Stimulated activated CD4-positive, alpha-beta T cell treated with anti-CD3 and anti-CD28 coated beads, Interleukin-12 subunit alpha, Interleukin-12 subunit beta, amount 100 ng/mL, for 48 hours (primary cell): ENCODE measurements around the gene CRELD2.

Source experiments
- DNase-seq, 3 donors: peaks; one replicate each; pipeline ENCODE4 v3.0.0-alpha.2; 2020; ENCODE audit warnings: low read depth in 2 of 3, low spot score in 1 of 3

CRELD2 gene

GRCh38 chr22:49917974-49918910 is at the start of gene CRELD2, which contains the start of gene ALG12:
Gene CRELD2 (plus strand): TSS chr22:49918634. CDS start chr22:49918770, 136 bp downstream.
Gene ALG12 (minus strand): TSS chr22:49918438. CDS start chr22:49913765, 4,673 bp downstream.
- peak; percentile 94 to 96 (median 96) for DNase-seq

DNA sequence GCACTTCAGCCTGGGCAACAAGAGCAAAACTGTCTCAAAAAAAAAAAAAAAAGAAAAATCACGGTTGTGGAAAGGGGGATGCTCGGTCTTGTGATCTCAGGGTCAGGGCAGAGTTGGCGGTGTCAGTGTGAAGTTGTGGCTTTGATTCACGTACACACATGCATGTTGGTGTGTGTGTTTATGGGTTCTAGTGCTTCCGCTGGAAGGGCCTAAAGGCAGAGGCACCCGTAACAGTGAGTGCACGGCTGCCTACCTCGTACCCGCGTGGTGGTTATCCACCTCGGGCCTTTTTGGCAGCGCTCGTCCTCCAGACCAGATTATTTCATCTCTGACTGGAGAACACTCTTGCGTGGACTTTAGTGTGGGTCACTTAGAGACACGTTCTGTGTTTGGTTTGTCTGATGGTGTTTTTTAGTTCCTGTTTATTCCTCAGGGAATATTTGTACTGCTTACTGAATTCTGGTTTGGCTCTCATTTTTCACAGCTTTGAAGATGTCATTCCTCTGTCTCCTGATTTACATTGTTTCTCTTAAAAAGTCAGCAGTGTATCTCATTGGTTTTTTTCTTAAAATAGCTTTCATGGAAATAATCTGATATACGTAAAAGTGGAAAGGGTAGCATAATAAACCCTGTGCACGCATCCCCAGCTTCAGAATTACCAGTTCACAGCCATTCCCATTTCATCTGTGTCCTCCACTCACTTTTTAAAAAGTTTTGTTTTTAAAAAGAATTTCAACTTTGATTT is 49.2 kb upstream of the CRELD2 start:
- no peak for DNase-seq

- no peak for DNase-seq
Measured at GRCh38 chr22:49869845-49870712, 48.4 kb upstream of the CRELD2 start.

DNA sequence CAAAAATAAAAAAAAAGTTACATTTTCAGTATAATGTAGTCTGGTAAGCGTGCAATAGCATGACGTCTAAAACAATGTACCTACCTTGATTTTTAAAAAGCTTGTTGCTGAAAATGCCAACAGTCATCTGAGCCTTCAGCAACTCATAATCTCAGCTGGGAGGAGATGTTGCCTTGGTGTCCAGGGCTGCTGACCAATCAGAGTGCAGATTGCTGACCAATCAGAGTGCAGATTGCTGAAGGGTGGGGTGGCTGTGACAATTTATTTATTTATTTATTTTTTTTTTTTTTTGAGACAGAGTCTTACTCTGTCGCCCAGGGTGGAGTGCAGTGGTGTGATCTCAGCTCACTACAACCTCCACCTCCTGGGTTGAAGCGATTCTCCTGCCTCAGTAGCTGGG is 47.0 kb upstream of the CRELD2 start:
- DNase-seq, result no peak

GRCh38 chr22:49872347-49872746 is 46.1 kb upstream of the CRELD2 start:
- no peak for DNase-seq

GRCh38 chr22:49873228-49873940 is 45.0 kb upstream of the CRELD2 start:
- no peak for DNase-seq

GRCh38 chr22:49877642-49878041 is 40.8 kb upstream of the CRELD2 start:
- DNase-seq, result no peak

DNA sequence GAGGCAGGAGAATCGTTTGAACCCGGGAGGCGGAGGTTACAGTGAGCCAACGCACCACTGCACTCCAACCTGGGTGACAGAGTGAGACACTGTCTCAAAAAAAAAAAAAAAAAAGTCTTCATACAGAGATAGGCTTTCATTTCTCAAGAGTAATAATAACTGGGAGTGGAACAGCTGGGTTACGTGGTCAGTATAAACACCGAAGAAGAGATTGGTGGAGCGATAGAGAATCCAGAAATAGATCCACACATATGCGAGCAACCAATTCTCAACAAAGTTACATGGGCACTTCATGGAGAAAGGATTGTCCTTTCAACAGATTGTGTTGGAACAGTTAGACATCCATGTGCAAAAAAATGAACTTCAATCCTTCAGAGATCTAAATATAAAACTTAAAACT is 40.2 kb upstream of the CRELD2 start:
- DNase-seq, result no peak

DNA sequence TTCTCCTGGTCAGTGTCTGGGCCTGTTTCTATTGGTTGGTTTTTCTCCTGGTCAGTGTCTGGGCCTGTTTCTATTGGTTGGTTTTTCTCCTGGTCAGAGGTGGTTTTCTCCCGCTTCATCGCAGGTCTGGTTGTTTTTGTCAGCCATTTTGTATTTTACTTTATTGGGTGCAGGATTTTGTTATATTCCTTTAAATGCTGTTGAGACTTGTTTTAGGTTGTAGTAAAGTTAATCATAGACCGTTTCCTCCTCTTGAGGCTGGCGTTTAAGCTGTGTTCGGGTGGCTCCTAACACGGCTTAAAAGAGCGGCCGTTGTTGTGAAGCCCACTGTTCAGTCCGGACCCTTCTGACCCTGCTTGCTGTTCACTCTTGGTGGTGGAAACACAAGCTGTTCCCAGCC is 38.6 kb upstream of the CRELD2 start:
- DNase-seq, result no peak

GRCh38 chr22:49880281-49880680 is 38.2 kb upstream of the CRELD2 start:
- DNase-seq, result no peak

GRCh38 chr22:49881856-49882255 is 36.6 kb upstream of the CRELD2 start:
- no peak for DNase-seq

- no peak for DNase-seq
Measured at GRCh38 chr22:49882519-49883293, 35.7 kb upstream of the CRELD2 start.

DNA sequence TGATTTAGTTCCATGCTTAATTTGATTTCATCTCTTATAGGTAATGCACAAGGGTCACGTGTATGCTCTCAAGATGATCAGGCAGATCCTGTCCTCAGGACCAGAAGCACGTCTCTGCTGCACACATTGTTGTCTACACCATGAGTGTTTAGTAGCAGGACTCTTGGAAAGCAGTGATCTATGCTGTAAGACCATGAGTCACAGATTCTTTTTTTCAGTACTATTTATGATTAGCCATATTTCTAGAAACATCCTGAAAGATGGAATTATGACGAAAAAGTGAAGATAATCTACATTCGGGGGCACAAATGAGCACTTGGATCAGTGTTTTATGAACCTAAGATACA is 35.2 kb upstream of the CRELD2 start:
- no peak for DNase-seq

DNA sequence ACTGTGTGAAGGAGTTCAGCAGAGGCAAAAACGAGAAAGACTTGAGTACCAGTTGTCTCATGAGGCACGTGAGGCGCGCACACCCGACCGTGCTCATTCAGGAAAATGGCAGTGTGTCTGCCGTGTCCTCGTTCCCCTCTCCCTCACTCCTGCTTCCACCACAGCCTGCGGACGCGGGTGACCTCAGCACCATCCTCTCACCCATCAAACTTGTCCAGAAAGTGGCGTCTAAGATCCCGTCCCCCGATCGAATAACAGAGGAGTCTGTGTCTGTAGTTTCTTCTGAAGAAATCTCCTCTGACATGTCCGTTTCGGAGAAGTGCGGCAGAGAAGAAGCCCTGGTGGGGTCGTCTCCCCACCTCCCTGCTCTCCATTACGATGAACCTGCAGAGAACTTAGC is 34.4 kb upstream of the CRELD2 start:
- no peak for DNase-seq

DNA sequence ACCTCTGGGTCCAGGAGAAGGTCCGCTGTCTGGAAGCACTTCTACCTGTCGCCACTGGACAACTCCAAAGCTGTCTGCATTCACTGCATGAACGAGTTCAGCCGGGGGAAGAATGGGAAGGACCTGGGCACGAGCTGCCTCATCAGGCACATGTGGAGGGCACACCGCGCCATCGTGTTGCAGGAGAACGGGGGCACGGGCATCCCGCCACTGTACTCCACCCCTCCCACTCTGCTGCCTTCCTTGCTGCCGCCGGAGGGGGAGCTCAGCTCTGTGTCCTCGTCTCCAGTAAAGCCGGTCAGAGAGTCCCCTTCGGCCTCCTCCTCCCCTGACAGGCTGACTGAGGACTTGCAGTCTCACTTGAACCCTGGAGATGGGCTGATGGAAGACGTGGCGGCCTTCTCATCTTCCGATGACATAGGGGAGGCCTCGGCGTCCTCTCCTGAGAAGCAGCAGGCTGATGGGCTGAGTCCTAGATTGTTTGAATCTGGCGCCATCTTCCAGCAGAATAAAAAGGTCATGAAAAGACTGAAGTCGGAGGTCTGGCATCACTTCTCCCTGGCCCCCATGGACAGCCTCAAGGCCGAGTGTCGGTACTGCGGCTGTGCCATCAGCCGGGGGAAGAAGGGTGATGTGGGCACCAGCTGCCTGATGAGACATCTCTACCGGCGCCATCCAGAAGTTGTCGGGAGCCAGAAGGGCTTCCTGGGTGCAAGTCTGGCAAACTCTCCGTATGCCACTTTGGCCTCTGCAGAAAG is 33.8 kb upstream of the CRELD2 start:
- no peak for DNase-seq

DNA sequence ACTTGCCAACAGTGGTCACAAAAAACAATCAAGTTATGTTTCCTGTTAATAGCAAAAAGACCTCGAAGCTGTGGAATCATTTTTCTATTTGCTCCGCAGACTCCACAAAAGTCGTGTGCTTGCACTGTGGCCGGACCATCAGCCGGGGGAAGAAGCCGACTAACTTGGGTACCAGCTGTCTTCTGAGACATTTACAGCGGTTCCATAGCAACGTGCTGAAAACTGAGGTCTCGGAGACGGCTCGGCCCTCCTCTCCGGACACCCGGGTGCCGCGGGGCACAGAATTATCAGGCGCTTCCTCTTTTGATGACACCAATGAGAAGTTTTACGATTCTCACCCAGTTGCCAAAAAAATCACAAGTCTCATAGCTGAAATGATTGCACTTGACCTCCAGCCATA is 33.2 kb upstream of the CRELD2 start:
- no peak for DNase-seq

DNA sequence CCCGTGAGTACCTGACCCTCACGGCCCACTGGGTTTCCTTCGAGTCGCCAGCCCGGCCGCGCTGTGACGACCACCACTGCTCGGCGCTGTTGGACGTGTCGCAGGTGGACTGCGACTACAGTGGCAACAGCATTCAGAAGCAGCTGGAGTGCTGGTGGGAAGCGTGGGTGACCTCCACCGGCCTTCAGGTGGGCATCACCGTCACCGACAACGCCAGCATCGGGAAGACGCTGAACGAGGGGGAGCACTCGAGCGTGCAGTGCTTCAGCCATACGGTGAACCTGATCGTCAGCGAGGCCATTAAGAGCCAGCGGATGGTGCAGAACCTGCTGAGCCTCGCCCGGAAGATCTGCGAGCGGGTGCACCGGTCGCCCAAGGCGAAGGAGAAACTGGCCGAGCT is 32.6 kb upstream of the CRELD2 start:
- DNase-seq, result no peak

GRCh38 chr22:49886346-49887063 is 31.9 kb upstream of the CRELD2 start:
- DNase-seq, result no peak

DNA sequence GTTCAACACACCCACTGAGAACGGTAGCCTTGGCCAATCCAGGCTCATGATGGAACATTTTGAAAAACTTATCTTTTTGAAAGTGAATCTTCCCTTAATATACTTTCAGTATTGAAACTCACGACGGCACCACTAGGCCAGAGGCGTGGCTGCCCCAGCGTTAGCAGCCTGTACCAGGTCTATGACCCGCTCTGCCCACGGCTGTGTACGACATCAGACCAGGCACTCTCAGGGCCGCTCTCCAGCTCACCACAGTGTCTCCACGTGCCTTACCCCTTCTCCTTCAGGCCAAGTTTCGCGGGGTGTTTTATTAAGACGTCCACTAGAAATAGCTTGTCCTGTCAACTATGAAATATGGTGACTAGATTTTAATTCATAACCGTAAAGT is 31.4 kb upstream of the CRELD2 start:
- no peak for DNase-seq
